ENCODE measurements around the gene SPATA31D1.

The SPATA31D1 gene

DNA sequence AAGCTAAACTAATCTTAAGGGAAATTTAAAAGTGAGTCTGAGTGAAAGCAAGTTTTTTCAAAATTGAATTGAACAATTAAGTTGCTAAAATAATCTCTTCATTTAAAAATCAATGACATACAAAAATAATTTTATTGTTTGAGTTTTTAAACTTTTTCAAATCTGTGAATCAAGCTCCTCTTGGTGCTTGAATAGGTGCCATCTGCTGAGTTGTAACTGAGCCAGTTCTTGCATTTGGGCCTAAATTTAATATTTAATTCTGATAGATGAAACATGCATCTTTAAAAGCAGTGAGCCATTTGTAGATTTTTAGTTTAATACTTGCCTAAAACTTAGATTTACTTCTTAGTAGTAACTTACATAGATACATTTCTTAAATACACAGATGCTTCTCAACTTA is 31.8 kb downstream of the SPATA31D1 start:
- DNase-seq (ENCODE audit: extremely low read depth in 1 of 2, low read depth in 1 of 2) = no peak

DNA sequence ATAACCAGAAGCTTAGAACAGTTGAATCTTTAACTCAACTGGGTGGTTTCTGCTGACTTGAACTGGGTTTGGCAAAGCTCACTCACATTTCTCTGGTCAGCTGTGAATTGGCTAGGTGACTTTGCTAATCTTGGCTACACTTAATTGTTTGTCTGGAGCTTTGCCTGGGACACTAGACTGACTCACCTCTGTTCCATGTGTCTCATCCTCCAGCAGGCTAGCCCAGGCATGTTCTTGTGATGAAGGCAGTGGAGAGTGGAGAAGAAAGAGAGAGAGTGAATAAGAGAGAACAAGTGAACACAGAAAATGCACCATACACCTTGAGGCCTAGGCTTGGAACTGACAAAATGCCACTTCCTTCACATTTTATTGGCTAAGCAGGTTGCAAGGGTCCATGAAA is 32.6 kb downstream of the SPATA31D1 start:
- no peak for DNase-seq (ENCODE audit: extremely low read depth in 1 of 2, low read depth in 1 of 2)

DNA sequence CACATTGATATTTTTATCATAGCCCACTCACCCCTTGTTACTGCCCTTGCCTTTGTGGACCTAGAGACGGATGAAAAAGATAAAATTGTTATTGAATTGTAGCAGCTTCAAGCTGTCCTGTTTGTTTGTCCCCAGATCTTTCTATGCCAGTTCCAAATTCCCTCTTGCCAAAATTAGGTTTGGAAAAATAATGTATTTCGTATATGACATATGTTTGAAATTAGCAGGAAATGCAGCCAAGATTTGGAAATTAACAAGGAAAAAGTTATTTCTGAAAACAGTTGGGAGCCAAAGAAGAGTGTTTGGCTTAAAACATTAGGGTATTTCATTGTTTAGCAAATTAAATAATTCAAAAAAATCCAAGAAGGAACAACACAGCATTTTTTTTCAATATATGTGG is 33.5 kb downstream of the SPATA31D1 start:
- no peak for DNase-seq (ENCODE audit: extremely low read depth in 1 of 2, low read depth in 1 of 2)

DNA sequence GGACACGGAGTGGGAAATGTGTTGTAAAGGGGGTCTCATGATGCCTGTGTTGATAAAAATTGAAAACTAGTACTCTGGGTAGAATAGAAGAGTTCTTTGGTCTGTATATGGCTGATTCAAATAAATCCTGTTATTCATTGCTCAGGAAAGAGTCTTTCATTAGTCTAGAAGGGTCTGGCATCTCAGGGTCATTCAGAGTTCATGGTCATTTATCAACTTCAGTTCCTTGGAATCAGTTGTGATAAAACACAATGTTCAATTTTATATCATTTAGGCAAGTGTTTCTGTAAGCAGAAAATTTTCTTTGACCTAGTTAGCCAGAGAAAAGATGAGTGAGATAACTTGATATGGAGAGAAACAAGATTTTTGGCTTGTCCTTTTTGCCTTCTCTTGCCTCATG is 36.3 kb downstream of the SPATA31D1 start:
- no peak for DNase-seq (ENCODE audit: extremely low read depth in 1 of 2, low read depth in 1 of 2)

DNA sequence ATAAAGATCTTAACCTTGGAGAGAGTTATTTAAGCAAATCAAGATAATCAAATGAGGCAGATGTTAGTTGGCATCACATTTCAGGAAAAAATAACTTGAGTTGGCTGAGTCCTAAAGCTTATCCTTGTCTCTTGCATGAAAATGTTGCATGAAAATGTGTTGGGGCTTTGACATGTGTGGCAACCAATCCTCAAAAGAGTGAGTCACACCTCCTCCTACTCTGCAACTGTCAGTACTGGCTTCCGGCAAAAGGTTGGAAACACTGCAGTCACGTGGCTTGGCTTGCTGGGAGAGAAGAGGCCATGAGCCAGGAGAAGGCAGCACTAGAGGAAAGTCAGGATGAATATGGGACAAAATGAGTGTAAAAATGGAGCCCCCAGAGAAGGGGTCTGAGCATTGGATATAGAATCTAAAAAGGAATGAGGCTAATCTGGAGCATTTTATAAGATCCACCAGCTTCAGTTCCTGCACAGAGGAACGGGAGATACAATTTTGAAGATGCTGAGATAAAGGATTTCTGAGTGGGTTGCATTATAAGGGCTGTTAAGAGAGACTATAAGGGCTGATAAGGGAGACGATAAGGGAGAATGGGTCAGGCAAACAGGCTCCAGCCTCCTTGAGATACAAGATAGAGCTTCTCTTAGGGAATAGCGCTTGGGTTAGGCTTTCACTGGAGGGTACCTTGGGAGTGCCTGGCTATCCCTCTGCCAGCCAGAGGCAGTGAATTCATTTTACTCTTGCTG is 43.1 kb downstream of the SPATA31D1 start:
- no peak for DNase-seq (ENCODE audit: extremely low read depth in 1 of 2, low read depth in 1 of 2)

DNA sequence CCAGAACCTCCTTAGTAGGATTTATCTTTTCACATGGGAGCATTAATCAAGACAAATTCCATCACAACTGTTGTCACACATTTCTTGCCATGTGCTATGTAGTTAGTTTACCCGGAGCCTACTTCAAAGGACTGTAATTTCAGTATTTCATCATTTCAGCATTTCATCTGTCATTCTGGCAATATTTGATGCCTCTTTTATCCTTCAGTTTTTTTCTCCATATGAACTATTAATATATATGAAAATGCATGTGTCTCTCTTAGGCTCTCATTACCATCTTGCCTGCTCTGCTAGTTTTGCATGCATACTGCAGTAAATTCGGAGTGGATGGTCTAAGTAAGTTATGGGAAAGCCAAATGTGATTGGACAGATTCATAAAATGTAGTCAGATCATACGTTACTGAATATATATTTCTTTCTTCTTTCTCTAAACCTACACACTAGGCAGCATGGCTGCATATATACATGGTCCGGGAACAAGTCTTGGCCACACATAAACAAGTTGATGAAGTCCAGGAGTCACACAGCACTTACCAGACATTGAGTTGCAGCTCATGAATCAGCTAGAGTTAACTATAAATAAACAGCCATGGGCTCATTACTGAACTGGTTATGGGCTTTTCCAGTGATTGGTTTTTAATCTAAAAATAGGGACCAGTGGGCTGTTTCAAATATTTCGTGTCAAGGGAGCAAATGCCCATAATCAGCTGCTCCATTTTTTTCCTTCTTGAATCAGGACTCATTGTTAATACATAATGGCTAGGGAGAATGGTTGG is 46.6 kb downstream of the SPATA31D1 start:
- no peak for DNase-seq (ENCODE audit: extremely low read depth in 1 of 2, low read depth in 1 of 2)

DNA sequence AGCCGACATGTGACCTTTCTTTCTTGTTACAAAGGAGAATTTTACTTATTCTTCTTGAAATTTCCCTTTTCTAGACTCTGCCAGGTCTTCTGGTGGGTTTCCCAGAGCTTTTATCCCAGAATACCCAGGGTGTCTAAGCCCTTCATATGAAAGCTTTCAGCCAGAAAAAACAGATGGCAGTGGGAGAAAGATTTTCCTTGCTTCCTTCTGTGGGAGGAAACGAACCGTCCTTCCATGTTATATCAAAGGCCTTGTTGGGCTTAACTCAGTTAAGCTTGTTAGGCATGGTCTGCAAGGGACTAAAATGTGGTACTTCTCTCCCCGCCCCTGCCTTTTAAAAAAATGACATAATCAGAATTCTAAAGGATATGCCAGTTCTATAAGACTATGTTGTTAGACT is 47.5 kb downstream of the SPATA31D1 start:
- DNase-seq (ENCODE audit: extremely low read depth in 1 of 2, low read depth in 1 of 2) = no peak

DNA sequence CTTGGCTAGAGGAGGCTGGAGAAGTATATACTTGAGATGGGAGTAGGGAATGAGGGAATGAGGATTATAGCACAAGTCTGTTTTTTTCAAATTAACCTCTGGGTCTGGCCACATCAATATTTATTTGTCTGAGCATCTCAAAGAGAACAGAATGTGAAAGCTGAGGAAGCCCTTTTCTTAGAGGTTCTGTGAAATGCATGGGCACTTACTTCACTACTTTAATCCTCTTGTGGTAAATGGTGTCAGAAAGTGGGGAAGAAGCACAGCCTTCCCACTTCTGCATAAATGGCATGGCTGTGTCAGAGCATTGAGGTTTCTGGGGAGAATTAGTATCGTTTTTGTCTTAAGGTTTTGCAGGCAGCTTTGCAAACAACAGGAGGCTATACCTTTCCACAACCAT is 48.6 kb downstream of the SPATA31D1 start:
- no peak for DNase-seq (ENCODE audit: extremely low read depth in 1 of 2, low read depth in 1 of 2)

DNA sequence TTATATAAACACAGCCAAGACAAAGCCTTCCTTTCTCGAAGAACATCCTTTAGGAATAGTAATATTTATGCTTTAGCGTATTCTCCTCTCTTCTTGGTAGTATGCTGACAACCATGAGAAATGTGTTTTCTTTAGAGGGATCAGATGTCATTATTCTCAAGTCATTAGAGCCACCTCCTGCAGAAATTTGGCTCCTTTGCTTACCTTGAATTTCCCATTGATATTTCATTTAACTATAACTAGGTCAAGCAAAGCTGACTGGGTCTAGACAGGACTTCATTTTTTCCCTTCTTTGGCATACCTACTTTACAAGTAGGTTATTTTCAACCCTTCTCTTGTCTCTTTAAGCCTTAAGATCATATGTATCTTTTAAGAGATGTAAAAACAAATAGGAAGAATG is 50.3 kb downstream of the SPATA31D1 start:
- no peak for DNase-seq (ENCODE audit: extremely low read depth in 1 of 2, low read depth in 1 of 2)
